ENCODE measurements around the gene ETV1. TPM values are rescaled to one million over a fixed set of nuclear protein-coding genes. Genes with fewer than 3 reads are reported as not detected.
"Not testable (repeated sequence)": the region's sequence is repeated elsewhere in the genome, so short reads cannot be mapped to it uniquely, and the experiment has no call there.

The ETV1 gene
- total RNA-seq, 1 donor from 2014 or later, result 0.26 TPM

DNA sequence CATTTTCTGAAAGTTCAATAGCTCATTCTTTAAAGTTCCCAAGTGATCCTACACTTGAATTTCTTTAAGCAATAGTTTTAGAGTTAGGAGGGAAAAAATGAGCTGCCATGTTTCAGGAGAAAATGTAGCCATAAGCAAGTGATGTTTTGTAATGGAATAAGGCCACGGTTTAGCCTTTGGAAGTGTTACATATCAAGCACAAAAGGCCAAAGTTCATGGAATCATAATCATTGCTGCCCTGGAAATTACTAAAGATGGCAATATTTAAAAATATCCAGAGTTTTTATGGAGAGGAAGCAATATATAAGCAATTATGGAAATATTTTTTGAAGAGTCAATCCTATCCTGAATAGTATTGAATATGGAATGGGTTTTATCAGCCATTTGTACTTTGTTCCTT, 68.4 kb downstream of the ETV1 start:
- no peak for DNase-seq (ENCODE audit: low read depth)
- H3K4me3 ChIP-seq (ENCODE audit: low read depth, low read length), result no peak overlapping the region
- no peaks in the 10 kb centered on the region for H3K27me3 ChIP-seq (ENCODE audit: control insufficient read depth, insufficient read depth, low read length)
- TF ChIP-seq, protein P1, sequence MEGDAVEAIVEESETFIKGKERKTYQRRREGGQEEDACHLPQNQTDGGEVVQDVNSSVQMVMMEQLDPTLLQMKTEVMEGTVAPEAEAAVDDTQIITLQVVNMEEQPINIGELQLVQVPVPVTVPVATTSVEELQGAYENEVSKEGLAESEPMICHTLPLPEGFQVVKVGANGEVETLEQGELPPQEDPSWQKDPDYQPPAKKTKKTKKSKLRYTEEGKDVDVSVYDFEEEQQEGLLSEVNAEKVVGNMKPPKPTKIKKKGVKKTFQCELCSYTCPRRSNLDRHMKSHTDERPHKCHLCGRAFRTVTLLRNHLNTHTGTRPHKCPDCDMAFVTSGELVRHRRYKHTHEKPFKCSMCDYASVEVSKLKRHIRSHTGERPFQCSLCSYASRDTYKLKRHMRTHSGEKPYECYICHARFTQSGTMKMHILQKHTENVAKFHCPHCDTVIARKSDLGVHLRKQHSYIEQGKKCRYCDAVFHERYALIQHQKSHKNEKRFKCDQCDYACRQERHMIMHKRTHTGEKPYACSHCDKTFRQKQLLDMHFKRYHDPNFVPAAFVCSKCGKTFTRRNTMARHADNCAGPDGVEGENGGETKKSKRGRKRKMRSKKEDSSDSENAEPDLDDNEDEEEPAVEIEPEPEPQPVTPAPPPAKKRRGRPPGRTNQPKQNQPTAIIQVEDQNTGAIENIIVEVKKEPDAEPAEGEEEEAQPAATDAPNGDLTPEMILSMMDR (IDR thresholded peaks at IDR 0.05; ENCODE audit: insufficient read depth, low read length, severe bottlenecking), result no peak
- H3K36me3 ChIP-seq (ENCODE audit: control insufficient read depth, insufficient read depth, low read length), result no peaks in the 10 kb centered on the region
- FAIRE-seq, result no peak

DNA sequence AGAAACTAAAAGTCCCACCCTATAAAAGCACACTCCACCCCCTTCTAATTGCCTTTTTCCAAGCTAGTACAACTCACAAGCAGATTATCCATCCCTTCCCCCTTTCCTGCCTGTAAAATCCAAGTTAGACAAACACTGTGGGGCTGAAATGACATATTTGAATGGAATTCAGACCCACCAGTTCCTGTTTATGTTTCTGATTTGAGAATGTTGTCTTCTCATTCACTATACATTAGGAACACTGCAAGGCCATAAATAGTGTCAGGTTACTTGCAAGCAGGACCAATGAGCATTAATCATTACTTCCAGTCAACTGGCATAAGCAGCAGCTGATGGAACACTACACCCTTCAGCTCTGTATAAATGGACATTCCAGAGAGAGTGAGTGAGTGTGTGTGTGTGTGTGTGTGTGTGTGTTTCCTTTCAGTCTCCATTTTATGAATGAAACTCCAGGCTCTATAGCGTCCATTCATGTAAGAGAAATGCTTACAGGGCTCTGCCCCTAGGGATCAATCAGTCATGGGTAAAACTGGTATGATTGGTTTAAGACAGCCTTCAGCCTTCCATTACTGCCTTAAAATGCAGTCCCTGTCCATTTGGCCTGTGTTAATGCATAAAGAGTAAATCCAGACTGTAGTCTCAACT, 69.3 kb downstream of the ETV1 start:
- H3K4me3 ChIP-seq (ENCODE audit: low read depth, low read length), result no peak overlapping the region
- no peaks in the 10 kb centered on the region for H3K27me3 ChIP-seq (ENCODE audit: control insufficient read depth, insufficient read depth, low read length)
- TF ChIP-seq, protein P1 (IDR thresholded peaks at IDR 0.05; ENCODE audit: insufficient read depth, low read length, severe bottlenecking), result no peak
- FAIRE-seq, result peak; percentile 77
- H3K36me3 ChIP-seq (ENCODE audit: control insufficient read depth, insufficient read depth, low read length), result no peaks in the 10 kb centered on the region
- DNase-seq (ENCODE audit: low read depth), result peak; percentile 100

DNA sequence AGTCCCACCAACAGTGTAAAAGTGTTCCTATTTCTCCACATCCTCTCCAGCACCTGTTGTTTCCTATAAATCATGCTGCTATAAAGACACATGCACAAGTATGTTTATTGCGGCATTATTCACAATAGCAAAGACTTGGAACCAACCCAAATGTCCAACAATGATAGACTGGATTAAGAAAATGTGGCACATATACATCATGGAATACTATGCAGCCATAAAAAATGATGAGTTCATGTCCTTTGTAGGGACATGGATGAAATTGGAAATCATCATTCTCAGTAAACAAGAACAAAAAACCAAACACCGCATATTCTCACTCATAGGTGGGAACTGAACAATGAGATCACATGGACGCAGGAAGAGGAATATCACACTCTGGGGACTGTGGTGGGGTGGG, 71.1 kb downstream of the ETV1 start:
- not testable (repeated sequence) for FAIRE-seq; H3K4me3 ChIP-seq (ENCODE audit: low read depth, low read length); DNase-seq (ENCODE audit: low read depth); H3K36me3 ChIP-seq (ENCODE audit: control insufficient read depth, insufficient read depth, low read length); H3K27me3 ChIP-seq (ENCODE audit: control insufficient read depth, insufficient read depth, low read length)

DNA sequence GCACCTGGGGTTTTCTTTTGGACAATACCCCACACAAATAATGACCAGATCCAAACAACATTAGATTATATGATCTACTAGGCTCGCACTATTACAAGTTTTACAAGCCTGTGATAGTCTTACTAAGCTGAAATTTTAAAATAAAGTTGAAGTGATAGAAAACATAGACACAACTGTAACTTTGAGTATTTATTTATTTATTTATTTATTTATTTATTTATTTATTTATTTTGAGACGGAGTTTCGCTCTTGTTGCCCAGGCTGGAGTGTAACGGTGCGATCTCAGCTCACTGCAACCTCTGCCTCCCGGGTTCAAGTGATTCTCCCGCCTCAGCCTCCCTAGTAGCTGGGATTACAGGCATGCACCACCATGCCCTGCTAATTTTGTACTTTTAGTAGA, 72.4 kb downstream of the ETV1 start:
- DNase-seq (ENCODE audit: low read depth); H3K36me3 ChIP-seq (ENCODE audit: control insufficient read depth, insufficient read depth, low read length); FAIRE-seq; H3K27me3 ChIP-seq (ENCODE audit: control insufficient read depth, insufficient read depth, low read length); H3K4me3 ChIP-seq (ENCODE audit: low read depth, low read length): not testable (repeated sequence)

DNA sequence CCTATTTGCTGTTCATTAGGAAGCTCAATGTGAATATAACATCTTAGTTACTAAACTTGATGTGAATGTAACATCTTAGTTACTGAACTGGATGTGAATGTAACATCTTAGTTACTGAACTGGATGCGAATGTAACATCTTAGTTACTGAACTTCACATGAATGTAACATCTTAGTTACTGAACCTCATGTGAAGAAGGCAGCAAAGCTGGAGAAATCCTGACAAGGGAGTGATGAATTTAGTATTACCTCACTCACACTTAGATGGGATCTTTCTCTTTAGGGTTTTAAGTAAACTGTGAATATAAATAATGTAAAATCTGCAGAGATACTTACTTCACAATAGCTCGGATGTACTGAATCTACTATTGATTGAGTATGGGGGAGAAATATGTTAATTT, 73.6 kb downstream of the ETV1 start:
- no peak for FAIRE-seq
- Histone ChIP-seq H3K27me3 (ENCODE audit: control insufficient read depth, insufficient read depth, low read length) (no peaks in the 10 kb centered on the region), H3K4me3 (ENCODE audit: low read depth, low read length) (no peak overlapping the region), H3K36me3 (ENCODE audit: control insufficient read depth, insufficient read depth, low read length) (no peaks in the 10 kb centered on the region)
- TF ChIP-seq, protein P1 (IDR thresholded peaks at IDR 0.05; ENCODE audit: insufficient read depth, low read length, severe bottlenecking), result no peak
- DNase-seq (ENCODE audit: low read depth), result no peak

DNA sequence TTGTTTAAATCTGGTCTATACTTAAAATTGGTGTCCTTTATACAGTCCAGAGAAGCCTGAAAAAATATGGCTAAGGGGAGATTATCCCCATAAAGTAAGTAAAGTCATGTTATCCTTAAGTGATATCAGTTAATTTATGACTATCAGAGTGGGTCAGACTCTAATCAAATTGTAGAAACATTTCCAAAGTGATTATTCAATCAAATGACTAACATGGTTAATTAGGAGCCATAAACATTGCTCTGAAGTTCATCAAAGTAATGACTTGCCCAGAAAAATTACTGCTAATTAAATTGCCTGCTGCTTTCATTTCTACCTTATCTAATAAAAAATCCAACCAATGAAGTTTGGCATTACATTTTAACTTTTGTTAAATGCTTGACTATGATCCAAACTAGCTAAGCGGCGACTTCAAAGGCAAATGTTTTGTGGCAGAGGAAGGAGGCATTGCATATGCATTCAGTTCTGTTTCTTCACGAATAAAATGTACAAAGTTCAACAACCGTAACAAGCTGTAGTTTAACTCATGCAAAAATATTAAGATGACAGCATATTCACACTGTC, 76.7 kb downstream of the ETV1 start:
- TF ChIP-seq, protein P1 (IDR thresholded peaks at IDR 0.05; ENCODE audit: insufficient read depth, low read length, severe bottlenecking), result no peak
- Histone ChIP-seq H3K27me3 (ENCODE audit: control insufficient read depth, insufficient read depth, low read length) (no peaks in the 10 kb centered on the region), H3K4me3 (ENCODE audit: low read depth, low read length) (no peak overlapping the region), H3K36me3 (ENCODE audit: control insufficient read depth, insufficient read depth, low read length) (no peaks in the 10 kb centered on the region)
- FAIRE-seq (no peak), DNase-seq (ENCODE audit: low read depth) (no peak)

DNA sequence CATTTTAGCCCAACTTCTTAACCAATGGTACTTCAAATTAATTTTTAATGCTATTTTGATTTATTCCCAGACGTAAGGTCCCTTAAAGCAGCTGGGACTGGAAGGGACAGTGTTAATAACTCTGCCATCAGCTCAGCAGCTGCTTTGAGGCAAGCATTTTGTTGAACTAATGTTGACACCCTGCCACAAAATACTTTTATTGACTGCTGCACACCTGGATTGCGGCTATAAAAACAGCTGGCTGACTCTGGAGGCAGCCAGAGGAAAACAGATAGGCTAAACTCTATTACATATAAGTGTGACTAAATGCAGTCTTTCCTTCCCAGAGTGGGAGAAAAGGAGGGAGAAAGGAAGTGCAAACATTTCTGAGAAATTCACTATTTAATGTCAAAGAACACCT, 77.6 kb downstream of the ETV1 start:
- DNase-seq (ENCODE audit: low read depth), result no peak
- FAIRE-seq, result no peak
- Histone ChIP-seq H3K27me3 (ENCODE audit: control insufficient read depth, insufficient read depth, low read length) (no peaks in the 10 kb centered on the region), H3K36me3 (ENCODE audit: control insufficient read depth, insufficient read depth, low read length) (no peaks in the 10 kb centered on the region), H3K4me3 (ENCODE audit: low read depth, low read length) (no peak overlapping the region)
- TF ChIP-seq, protein P1 (IDR thresholded peaks at IDR 0.05; ENCODE audit: insufficient read depth, low read length, severe bottlenecking), result no peak
